SK-N-SH treated with all-trans-retinoic acid at 6 μM for 48 hours (cell line): Measurements from ENCODE around the gene SLC16A10.

Experiments
- ATAC-seq: fragments of 200-7000 bp; cut with Tn5 transposase; 3 replicates; pipeline ENCODE4 v1.9.1; 2020; ENCODE audit warnings: mild to moderate bottlenecking, moderate library complexity
- ARNTL ChIP-seq: fragments of 450-650 bp; formaldehyde crosslinking; IDR thresholded peaks from 2 replicates; pipeline ENCODE4 v1.5.0; 2020; ENCODE audit warnings: low read depth, mild to moderate bottlenecking, moderate library complexity, borderline replicate concordance
- CSRNP3 ChIP-seq: fragments of 250-450 bp; sonication (Bioruptor Pico); IDR thresholded peaks from 2 replicates; pipeline ENCODE4 v1.5.1; 2021; ENCODE audit warnings: mild to moderate bottlenecking, moderate library complexity
- ESRRG ChIP-seq: fragments of 250-450 bp; sonication (Bioruptor Pico); IDR thresholded peaks from 2 replicates; pipeline ENCODE4 v1.6.1; 2021; ENCODE audit warnings: mild to moderate bottlenecking
- GLIS3 ChIP-seq: fragments of 250-450 bp; sonication (Bioruptor Pico); IDR thresholded peaks from 2 replicates; pipeline ENCODE4 v1.5.0; 2020; ENCODE audit warnings: mild to moderate bottlenecking, moderate library complexity
- ISL1 ChIP-seq: fragments of 250-450 bp; sonication (Bioruptor Pico); IDR thresholded peaks from 2 replicates; pipeline ENCODE4 v2.1.2; 2022; ENCODE audit warnings: mild to moderate bottlenecking, moderate library complexity
- OSR1 ChIP-seq: fragments of 250-450 bp; sonication (Bioruptor Pico); IDR thresholded peaks from 2 replicates; pipeline ENCODE4 v1.8.0; 2022; ENCODE audit warnings: moderate library complexity, mild to moderate bottlenecking, inconsistent platforms
- PATZ1 ChIP-seq: fragments of 250-450 bp; sonication (Bioruptor Pico); IDR thresholded peaks from 2 replicates; pipeline ENCODE4 v1.8.0; 2020; ENCODE audit warnings: mild to moderate bottlenecking, moderate library complexity, borderline replicate concordance
- POU6F1 ChIP-seq: fragments of 250-450 bp; sonication (Bioruptor Pico); IDR thresholded peaks from 2 replicates; pipeline ENCODE4 v1.8.0; 2021; ENCODE audit warnings: low read depth, mild to moderate bottlenecking, moderate library complexity, borderline replicate concordance
- RARB ChIP-seq: fragments of 250-450 bp; sonication (Bioruptor Pico); IDR thresholded peaks from 2 replicates; pipeline ENCODE4 v1.8.0; 2021; ENCODE audit warnings: mild to moderate bottlenecking, moderate library complexity
- SNAI2 ChIP-seq: fragments of 250-450 bp; sonication (Bioruptor Pico); IDR thresholded peaks from 2 replicates; pipeline ENCODE4 v1.5.0; 2020; ENCODE audit warnings: mild to moderate bottlenecking, moderate library complexity
- TCF4 ChIP-seq: fragments of 250-450 bp; sonication (Bioruptor Pico); IDR thresholded peaks from 2 replicates; pipeline ENCODE4 v1.8.0; 2021; ENCODE audit warnings: mild to moderate bottlenecking, moderate library complexity, borderline replicate concordance
- TOX ChIP-seq: fragments of 250-450 bp; sonication (Bioruptor Pico); IDR thresholded peaks from 2 replicates; pipeline ENCODE4 v1.8.0; 2021; ENCODE audit warnings: mild to moderate bottlenecking, moderate library complexity, borderline replicate concordance
- TSHZ2 ChIP-seq: fragments of 250-450 bp; sonication (Bioruptor Pico); IDR thresholded peaks from 2 replicates; pipeline ENCODE4 v1.5.0; 2020; ENCODE audit warnings: mild to moderate bottlenecking, moderate library complexity
- ZC3H10 ChIP-seq: fragments of 250-450 bp; sonication (Bioruptor Pico); IDR thresholded peaks from 2 replicates; pipeline ENCODE4 v1.5.1; 2021; ENCODE audit warnings: mild to moderate bottlenecking, moderate library complexity
- ZFP30 ChIP-seq: fragments of 450-650 bp; formaldehyde crosslinking; IDR thresholded peaks from 2 replicates; pipeline ENCODE4 v1.5.0; 2022; ENCODE audit warnings: mild to moderate bottlenecking, moderate library complexity
- ZNF565 ChIP-seq: fragments of 450-650 bp; formaldehyde crosslinking; conservative IDR thresholded peaks from 2 replicates; pipeline ENCODE4 v1.5.0; 2020; ENCODE audit warnings: low read depth, mild to moderate bottlenecking, moderate library complexity
- ZNF70 ChIP-seq: fragments of 450-650 bp; formaldehyde crosslinking; IDR thresholded peaks from 2 replicates; pipeline ENCODE4 v1.5.0; 2020; ENCODE audit warnings: mild to moderate bottlenecking, moderate library complexity
- ZNF8 ChIP-seq: fragments of 450-650 bp; formaldehyde crosslinking; IDR thresholded peaks from 2 replicates; pipeline ENCODE4 v1.5.0; 2020; ENCODE audit warnings: mild to moderate bottlenecking, moderate library complexity
- TF ChIP-seq, protein P1 (sequence below): fragments of 250-450 bp; sonication (Bioruptor Pico); IDR thresholded peaks from 2 replicates; pipeline ENCODE4 v1.5.1; 2020; ENCODE audit warnings: low read depth, mild to moderate bottlenecking, moderate library complexity

The SLC16A10 gene

DNA sequence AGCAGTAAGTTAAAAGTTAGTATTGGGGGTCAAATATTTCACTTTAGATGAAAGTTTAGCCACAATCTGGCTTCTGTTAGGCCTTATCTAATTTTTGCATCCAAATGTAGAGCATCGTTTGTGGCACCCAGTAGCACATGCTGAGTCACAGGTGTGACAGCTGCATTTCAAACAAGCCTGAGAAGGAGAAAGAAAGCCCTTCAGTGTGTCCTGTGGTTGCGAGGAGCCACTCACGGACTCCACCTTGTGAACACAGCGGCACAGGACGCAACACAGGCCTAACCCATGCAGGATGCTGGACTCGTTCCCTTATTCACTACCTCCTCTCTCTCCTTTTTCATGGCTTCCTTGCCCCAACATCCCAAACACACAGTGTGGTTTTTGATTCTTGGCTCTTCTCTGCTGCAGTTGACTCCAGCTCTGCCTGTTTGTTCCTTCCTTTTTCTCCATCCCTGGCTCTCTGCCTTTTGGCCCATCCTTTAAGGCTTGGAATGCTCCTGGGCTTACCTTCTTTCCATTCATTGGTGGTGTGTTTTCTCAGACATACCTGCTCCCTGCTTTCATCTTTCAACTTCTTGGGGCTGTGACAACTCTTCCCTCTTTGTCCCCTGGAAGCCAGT, 124.2 kb downstream of the SLC16A10 start (continued):
- TF ChIP-seq TCF4 (CRISPR knock-in tag): no peak

- TF ChIP-seq ARNTL (CRISPR knock-in tag) (no peak), POU6F1 (no peak), ESRRG (CRISPR knock-in tag) (no peak), GLIS3 (no peak), ISL1 (no peak), ZFP30 (CRISPR knock-in tag) (no peak), PATZ1 (CRISPR knock-in tag) (no peak), TSHZ2 (CRISPR knock-in tag) (no peak), CSRNP3 (no peak)
- TF ChIP-seq, protein P1, sequence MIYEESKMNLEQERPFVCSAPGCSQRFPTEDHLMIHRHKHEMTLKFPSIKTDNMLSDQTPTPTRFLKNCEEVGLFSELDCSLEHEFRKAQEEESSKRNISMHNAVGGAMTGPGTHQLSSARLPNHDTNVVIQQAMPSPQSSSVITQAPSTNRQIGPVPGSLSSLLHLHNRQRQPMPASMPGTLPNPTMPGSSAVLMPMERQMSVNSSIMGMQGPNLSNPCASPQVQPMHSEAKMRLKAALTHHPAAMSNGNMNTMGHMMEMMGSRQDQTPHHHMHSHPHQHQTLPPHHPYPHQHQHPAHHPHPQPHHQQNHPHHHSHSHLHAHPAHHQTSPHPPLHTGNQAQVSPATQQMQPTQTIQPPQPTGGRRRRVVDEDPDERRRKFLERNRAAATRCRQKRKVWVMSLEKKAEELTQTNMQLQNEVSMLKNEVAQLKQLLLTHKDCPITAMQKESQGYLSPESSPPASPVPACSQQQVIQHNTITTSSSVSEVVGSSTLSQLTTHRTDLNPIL (CRISPR knock-in tag): no peak
- no peak for ATAC-seq
Measured at GRCh38 chr6:111212625-111213024, 125.3 kb downstream of the SLC16A10 start.

- no peak for ATAC-seq
- TF ChIP-seq GLIS3: no peak
- no peak for TF ChIP-seq ZNF70 (CRISPR knock-in tag)
- no peak for TF ChIP-seq ZNF565 (CRISPR knock-in tag)
- no peak for TF ChIP-seq ZC3H10
- no peak for TF ChIP-seq ESRRG (CRISPR knock-in tag)
- no peak for TF ChIP-seq ARNTL (CRISPR knock-in tag)
- TF ChIP-seq POU6F1: no peak
- TF ChIP-seq TCF4 (CRISPR knock-in tag): no peak
- no peak for TF ChIP-seq CSRNP3
- no peak for TF ChIP-seq TOX (CRISPR knock-in tag)
- TF ChIP-seq PATZ1 (CRISPR knock-in tag): no peak
- TF ChIP-seq RARB (CRISPR knock-in tag): no peak
- no peak for TF ChIP-seq SNAI2 (CRISPR knock-in tag)
- no peak for TF ChIP-seq ISL1
- TF ChIP-seq TSHZ2 (CRISPR knock-in tag): no peak
- TF ChIP-seq OSR1 (CRISPR knock-in tag): no peak
- TF ChIP-seq ZNF8 (CRISPR knock-in tag): no peak
Measured at GRCh38 chr6:111215131-111215530, 127.8 kb downstream of the SLC16A10 start.
